NCI-H748 (cell line): ENCODE measurements around the gene ALKBH6.

Experiments used
- DNase-seq: peaks from one replicate; lab custom pipeline; 2025; ENCODE audit not compliant: unreplicated experiment; lab: John Stamatoyannopoulos, UW

ALKBH6 gene

DNA sequence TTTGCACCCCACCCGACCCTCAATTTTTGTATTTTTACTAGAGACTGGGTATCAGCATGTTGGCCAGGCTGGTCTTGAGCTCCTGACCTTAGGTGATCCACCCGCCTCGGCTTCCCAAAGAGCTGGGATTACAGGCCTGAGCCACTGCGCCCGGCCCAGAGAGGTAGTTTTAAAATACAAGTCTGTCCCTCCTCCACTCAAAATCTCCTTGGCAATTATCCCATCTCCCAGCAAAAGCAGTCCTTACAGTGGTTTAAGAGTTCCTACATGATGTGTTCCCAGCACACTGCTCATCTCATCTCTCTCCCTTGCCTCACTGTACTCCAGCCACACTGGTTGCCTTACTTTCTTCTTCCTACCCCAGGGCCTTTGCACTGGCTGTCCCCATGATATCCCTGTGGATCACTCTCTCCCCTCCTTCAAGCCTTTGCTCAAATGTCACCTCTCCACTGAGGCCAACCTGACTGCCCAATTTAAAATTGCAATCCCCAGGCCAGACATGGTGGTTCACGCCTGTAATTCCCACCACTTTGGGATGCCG is 53.5 kb downstream of the ALKBH6 start:
- no peak for DNase-seq

DNA sequence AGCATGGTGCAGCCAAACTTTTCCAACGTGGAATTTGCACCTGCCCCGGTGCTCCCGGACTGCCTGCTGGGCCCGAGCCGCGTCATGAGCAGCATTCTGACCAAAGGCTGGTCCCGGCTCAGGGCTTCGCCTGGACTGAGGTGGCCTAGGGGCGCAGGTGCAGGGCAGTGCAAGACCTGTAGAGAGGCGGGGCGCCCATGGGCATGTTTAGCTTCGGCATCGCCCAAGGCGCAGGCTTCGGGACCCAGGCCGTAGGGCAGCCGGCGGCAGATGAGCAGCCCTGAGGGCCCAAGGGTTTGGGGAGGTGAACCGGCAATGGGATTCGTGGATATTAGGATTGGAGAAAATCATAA is 54.1 kb downstream of the ALKBH6 start:
- DNase-seq, result no peak
